Measurements from ENCODE around the gene DDX4.
"Not testable (repeated sequence)": the region's sequence is repeated elsewhere in the genome, so short reads cannot be mapped to it uniquely, and the experiment has no call there.

DDX4 gene

DNA sequence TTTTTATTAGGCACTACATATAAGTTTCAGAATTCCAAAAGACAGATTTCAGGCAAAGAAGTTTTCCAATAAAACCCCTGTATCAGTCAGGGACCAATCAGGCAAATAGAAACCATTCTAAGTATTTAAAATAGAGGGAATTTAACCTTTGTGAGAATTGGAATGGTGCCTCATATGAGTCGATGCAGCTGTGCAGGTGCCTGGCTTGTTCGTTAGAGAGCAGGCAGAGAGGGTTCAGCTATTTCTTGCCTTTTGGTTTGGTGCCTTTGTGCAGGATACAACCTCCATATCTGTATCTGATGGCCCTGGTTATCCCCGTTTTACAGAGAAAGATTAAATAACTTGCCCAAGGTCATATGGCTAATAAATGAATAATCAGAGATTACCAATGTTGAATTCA, 6.0 kb upstream of the DDX4 start:
- DNase-seq: no peak

DNA sequence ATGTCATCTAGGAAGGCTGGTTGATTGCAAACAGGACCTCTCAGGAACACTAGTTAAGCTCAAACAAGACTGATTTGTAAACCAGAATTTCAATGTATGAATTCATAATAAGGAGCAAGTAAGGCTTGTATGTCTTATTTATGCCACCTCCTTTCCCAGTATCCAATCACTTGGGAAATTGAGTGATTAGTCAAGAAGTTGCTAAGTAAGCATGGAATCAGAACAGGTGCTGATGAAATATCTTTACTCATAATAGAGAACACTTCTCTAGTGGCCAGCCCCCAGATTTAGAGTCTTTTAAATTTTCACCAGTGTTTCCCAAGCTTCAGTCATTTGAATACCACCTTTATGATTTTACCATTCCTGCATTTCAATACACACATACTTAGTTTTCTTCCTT, 5.3 kb upstream of the DDX4 start:
- DNase-seq: no peak

- no peak for DNase-seq
Measured at GRCh38 chr5:55734658-55735057, 3.2 kb upstream of the DDX4 start.

- DNase-seq: no peak
Measured at GRCh38 chr5:55742778-55743177, 4.9 kb downstream of the DDX4 start.

DNA sequence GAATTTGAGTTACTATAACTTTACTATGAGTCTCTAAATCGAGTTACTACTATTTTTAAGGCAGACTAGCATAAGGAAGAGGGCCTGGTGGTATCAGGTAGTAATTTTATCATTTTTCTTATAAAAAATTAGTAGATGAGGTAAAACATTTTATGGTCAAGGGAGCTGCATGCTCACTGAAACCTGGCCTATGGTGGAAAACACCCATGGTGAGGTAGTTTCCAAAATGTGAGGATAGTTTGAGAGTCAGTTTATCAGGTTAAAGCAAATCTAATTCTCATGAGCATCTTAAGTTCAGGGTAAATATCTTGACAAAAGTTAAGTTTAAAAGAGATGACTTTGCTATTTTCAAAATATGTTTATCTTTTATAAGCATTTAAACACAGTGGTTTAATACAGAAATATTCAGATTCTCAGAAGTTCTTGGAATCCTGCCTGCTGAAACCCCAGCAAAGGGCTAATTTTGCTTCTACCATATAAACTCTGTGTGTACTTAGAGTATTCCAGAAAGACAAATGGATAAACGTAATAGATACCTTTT, 10.0 kb downstream of the DDX4 start:
- DNase-seq: no peak

- DNase-seq: no peak
Measured at GRCh38 chr5:55749387-55749786, 11.5 kb downstream of the DDX4 start.

- no peak for DNase-seq
Measured at GRCh38 chr5:55750063-55750462, 12.2 kb downstream of the DDX4 start.

GRCh38 chr5:55750499-55750898, 12.6 kb downstream of the DDX4 start:
- no peak for DNase-seq

- DNase-seq: no peak
Measured at GRCh38 chr5:55758231-55758630, 20.4 kb downstream of the DDX4 start.

DNA sequence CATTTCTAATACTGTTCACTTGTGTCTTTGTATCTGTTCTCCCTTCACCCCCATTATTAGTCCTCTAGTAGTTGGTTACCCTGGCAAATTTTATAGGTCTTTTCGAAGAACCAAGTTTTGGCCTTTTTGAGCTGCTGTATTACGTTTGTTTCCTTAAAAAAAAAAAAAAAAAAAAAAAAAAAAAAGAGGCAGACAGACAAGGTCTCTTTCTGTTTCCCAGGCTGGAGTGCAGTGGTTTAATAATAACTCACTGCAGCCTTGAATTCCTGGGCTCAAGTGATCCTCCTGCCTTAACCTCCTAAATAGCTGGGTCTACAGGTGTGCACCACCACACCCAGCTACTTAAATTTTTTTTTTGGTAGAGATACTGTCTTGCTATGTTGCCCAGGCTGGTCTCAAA, 20.9 kb downstream of the DDX4 start:
- no peak for DNase-seq

- DNase-seq: not testable (repeated sequence)
Measured at GRCh38 chr5:55761721-55762120, 23.9 kb downstream of the DDX4 start.

DNA sequence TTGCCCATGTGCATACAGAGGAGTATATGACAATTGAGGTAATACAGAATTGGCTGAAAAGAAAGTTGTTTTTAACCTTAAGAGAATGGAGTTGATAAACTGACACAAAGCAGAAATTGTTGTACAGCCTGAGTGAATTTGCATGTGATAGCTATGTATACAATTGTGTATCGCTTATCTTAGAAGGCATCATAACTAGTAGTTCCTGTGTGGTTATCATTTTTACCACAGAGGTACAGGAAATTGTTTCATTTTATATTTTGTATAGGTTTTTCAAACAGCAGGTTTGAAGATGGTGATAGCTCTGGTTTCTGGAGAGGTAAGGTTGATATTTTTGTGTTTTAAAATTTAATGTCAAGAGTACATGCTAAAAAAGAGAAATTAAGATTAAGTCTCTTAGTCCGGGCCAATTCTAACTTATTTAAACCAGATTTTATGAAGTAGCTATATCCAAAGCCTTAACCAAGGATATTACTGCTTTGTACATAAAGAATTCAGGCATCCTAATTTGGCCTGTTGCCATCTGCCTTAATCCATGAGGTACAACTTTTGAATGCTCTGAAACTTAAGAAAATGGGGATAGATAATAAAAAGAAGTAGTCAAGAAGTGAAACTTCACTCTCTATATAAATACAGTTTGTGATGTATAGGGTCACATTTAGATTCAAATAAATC, 26.0 kb downstream of the DDX4 start:
- no peak for DNase-seq

- DNase-seq: no peak
Measured at GRCh38 chr5:55768279-55768678, 30.4 kb downstream of the DDX4 start.

DNA sequence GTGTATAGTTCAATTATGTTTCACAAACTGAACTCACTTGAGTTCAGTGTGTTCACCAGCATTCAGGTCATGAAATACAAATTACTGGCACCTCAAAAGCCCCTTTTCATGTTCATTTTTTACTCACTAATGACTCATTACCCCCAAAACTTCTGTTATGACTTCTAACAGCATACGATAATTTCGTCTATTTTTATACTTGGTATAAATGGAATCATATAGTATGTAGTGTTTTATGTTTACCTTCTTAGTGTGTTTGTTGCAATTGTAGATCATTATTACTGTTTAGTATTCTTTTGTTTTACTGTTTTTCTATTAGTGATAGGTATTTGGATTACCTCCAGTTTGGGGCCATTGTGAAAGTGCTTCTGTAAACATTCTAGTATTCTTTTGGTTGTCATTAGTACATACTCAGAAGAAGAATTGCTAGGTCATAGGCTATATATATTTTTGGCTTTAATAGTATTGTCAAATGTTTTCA, 33.4 kb downstream of the DDX4 start:
- no peak for DNase-seq

- no peak for DNase-seq
Measured at GRCh38 chr5:55773057-55773456, 35.2 kb downstream of the DDX4 start.

DNA sequence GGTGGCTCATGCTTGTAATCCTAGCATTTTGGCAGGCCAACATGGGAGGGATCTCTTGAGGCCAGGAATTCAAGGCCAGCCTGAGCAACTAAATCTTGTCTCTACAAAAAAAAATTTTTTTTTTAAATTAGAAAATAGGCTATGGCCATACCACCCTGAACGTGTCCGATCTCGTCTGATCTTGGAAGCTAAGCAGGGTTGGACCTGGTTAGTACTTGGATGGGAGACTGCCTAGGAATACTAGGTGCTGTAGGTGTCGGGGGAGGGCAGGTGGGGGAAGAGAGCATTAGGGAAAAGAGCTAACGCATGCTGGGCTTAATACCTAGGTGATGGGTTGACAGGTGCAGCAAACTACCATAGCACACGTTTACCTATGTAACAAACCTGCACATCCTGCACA, 39.5 kb downstream of the DDX4 start:
- DNase-seq: no peak

DNA sequence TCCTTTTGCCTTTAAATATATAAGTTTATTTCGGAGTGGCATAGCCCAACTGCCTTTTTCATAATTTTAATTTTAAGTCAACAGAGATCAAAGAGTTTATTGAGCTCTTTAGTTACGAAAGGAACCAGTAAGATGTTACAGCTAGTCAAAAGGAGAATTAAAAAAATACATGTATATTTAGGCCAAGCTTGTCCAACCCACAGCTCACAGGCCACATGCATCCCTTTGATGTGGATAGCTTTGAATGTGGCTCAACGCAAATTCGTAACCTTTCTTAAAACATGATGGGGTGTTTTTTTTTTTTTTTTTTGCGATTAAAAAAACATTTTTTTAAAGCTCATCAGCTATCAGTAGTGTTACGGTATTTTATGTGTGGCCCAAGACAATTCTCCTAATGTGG, 63.1 kb downstream of the DDX4 start:
- no peak for DNase-seq

DNA sequence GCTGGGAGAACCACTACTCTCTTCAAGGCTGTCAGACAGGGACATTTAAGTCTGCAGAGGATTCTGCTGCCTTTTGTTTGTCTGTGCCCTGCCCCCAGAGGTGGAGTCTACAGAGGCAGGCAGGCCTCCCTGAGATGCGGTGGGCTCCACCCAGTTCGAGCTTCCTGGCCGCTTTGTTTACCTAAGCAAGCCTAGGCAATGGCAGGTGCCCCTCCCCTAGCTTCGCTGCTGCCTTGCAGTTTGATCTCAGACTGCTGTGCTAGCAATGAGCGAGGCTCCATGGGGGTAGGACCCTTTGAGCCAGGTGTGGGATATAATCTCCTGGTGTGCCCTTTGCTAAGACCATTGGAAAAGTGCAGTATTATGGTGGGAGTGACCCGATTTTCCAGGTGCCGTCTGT, 71.0 kb downstream of the DDX4 start:
- DNase-seq: not testable (repeated sequence)

GRCh38 chr5:55815939-55816338, 78.1 kb downstream of the DDX4 start:
- DNase-seq: not testable (repeated sequence)

- no peak for DNase-seq
Measured at GRCh38 chr5:55816342-55816741, 78.5 kb downstream of the DDX4 start.

GRCh38 chr5:55817030-55817429, 79.2 kb downstream of the DDX4 start:
- no peak for DNase-seq

DNA sequence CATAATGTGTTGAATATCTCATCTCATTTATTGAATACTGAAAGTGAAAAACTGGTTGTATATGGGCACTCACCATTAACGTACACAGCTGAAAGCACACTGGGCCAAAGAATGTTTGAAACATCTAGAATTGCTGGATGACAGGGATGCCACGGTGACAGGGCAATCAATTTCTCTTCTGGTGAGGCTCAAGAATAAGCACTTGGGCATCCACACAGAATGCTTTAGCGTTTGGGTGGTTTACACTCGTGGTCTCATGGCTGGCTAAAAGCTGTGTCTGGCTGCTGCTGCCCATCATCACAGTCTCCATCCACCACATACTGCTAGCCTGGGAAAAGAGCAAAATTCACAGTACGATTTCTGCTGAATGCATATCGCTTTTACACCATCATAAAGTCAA, 82.6 kb downstream of the DDX4 start:
- no peak for DNase-seq

DNA sequence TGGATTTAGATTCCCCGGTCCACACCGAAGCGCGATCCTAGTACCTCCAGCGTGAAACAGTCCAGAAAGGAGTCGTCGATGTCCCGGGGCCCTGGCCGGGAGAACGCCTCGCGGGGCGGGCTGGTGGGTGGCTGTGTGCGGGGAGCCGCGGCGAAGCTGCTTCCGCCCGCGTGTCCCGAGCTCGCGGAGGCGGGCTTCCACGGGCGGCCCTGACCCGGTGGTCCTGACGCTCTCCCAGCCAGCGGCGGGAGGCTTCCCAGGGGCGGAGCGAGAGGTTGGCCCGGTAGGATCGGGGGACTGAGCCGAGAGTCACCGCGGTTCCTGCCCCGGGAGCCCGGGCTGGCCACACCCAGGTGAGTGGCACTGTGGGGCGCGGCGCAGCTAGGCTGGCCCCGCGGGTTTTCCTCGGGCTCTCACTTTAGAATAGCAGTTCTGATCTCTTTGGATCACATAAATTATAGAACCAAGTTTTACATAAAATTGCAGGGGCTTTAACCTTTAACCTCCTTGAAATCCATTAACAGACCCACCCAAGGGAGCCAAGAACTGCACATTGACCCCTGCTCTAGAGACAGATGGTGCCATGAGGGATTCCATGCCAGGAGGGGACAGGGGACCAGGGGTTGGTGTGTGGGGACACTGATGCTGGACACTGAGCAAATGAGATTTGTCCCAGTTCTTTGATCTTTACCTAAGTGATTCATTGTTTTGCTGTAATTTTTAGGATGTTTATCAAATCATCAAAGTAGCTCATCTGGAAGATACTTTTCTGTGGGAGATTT, 84.1 kb downstream of the DDX4 start:
- DNase-seq: no peak

DNA sequence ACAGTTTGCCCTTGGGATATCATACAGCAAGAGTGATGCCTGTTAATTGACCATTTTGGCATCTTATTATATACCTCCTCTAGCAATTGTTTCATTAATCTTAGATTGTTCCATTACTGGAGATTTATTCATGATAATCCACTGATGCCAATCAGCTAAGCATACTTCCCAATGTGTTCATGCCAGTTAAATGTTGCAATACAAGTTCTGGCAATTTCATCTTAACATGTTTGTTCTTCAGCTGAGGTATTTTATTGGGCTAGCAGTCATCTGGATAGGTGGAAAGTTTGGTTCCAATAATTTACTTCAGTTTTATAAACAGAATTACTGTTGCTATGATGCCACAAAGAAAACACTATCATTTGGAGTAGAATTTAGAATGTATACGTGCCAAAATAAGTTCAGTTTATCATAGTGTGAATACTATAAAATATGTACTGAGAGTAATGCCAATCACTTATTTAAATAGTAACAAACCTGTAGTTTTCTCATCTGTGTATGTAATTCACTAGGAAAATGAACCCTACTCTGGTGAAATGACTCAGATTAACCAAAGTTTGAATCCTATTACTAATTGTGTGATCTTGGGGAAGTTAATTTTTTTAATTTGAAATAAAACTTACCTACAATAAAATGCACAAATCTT, 85.4 kb downstream of the DDX4 start:
- DNase-seq: no peak
